ACC112 (cell line): ENCODE results near the gene CASP8.
"Not testable (repeated sequence)": the region's sequence is repeated elsewhere in the genome, so short reads cannot be mapped to it uniquely, and the experiment has no call there.

Source experiments
- H2AFZ ChIP-seq: fragments of 200-600 bp; sonication (generic); one replicate; pipeline ENCODE4 v1.6.0; 2017; ENCODE audit warnings: antibody characterized with exemption, low read length; ENCODE audit not compliant: unreplicated experiment
- H3K27ac ChIP-seq: fragments of 200-600 bp; sonication (generic); 2 replicates; pipeline ENCODE4 v1.5.1; 2014; ENCODE audit warnings: low read depth, mild to moderate bottlenecking, antibody characterized with exemption, low read length, moderate library complexity
- H3K27me3 ChIP-seq: fragments of 200-600 bp; sonication (generic); 2 replicates; pipeline ENCODE4 v1.6.1; 2014; ENCODE audit warnings: mild to moderate bottlenecking, antibody characterized with exemption, low read length, moderate library complexity, mixed read lengths; ENCODE audit not compliant: insufficient read depth
- H3K36me3 ChIP-seq: fragments of 200-600 bp; sonication (generic); 2 replicates; pipeline ENCODE4 v1.6.1; 2016; ENCODE audit warnings: mild to moderate bottlenecking, antibody characterized with exemption, low read length, moderate library complexity, mixed read lengths; ENCODE audit not compliant: insufficient read depth
- H3K4me1 ChIP-seq: fragments of 200-600 bp; sonication (generic); one replicate; pipeline ENCODE4 v1.6.1; 2016; ENCODE audit warnings: low read length, mixed read lengths; ENCODE audit not compliant: insufficient read depth, unreplicated experiment, control insufficient read depth
- H3K4me3 ChIP-seq: fragments of 200-600 bp; sonication (generic); 2 replicates; pipeline ENCODE4 v1.5.1; 2014; ENCODE audit warnings: mild to moderate bottlenecking, low read depth, low read length
- H3K79me2 ChIP-seq: fragments of 200-600 bp; sonication (generic); one replicate; pipeline ENCODE4 v1.6.0; 2016; ENCODE audit warnings: low read length; ENCODE audit not compliant: control insufficient read depth, unreplicated experiment, insufficient read depth

Gene CASP8

DNA sequence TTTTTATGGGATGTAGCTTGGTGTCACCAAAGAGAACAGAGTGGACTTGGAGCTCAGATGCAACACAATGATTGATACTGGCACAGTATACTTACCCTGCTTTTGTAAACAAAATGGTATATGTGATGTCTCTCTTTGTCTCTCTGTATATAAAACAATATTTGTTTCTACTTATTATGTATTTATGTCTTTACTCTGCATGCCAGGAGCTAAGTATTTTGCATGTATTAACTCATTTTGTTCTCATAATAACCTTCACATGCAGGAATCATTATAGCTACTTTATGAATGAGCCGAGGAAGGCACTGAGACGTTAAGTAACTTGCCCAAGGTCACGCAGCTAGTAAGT lies 27.9 kb upstream of the CASP8 start:
- H3K4me1 ChIP-seq = peaks cover 30% of the 10 kb centered on the region
- no peaks in the 10 kb centered on the region for H3K27me3 ChIP-seq
- no peak overlapping the region for H3K27ac ChIP-seq
- no peaks in the 10 kb centered on the region for H3K79me2 ChIP-seq
- H2AFZ ChIP-seq = no peak overlapping the region
- H3K4me3 ChIP-seq = no peak overlapping the region
- H3K36me3 ChIP-seq = no peaks in the 10 kb centered on the region

DNA sequence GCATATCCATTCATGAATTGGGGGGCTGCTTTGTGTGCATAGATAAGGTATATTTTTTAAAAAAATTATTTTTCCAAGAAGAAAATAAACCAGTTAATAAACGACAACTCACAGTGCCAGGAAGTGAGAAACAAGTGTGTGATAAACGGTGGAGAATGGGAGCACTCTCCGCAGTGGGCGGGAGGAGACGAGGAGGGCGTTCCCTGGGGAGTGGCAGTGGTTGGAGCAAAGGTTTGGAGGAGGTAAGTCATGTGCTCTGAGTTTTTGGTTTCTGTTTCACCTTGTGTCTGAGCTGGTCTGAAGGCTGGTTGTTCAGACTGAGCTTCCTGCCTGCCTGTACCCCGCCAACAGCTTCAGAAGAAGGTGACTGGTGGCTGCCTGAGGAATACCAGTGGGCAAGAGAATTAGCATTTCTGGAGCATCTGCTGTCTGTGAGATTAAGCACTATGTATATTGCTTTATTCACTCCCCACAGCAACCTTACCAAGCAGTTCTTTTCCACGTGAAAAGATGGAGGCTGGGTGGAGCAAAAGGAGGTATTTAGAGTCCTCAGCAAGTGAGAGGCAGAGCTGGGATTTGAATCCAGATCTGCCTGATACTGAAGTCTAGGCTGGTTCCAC lies 27.0 kb upstream of the CASP8 start:
- Histone ChIP-seq H3K27ac (no peak overlapping the region), H3K36me3 (no peaks in the 10 kb centered on the region), H3K79me2 (no peaks in the 10 kb centered on the region), H3K4me1 (peaks cover 30% of the 10 kb centered on the region), H3K4me3 (peak overlapping the region; percentile 44), H3K27me3 (no peaks in the 10 kb centered on the region), H2AFZ (peak overlapping the region; percentile 34)

DNA sequence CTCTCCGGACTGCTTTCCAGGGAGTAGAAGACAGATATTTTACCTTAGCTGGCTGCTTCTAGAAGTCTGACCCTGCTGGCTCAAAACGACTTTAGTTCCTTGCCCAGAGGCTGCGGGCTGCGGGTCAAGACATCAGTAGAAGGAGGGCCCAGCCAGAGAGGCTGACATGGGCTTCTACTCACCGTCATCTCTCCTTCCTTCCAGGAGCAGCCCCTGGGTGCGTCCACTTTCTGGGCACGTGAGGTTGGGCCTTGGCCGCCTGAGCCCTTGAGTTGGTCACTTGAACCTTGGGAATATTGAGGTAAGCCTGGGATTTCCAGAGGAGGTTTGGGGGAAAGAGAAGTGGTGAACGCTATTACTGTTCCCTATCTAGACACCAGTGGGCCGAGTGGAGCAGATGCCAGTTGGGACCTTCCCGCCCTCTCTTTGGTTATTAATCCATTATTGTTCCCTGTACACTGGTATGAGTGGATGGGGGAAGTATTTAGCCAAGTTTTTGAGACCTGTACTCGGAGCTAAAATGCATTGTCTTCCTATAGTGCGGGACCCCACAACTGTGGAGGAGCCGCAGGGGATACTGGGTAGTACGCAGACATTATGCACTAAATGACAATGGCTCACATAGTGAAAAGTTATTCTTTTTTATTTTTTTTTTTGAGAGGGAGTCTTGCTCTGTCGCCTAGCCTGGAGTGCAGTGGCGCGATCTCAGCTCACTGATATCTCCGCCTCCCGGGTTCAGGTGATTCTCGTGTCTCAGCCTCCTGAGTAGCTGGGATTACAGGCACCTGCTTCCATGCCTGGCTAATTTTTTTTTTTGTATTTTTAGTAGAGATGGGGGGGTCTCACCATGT lies 26.3 kb upstream of the CASP8 start:
- Histone ChIP-seq H3K4me3 (peak overlapping the region; percentile 44), H3K27me3 (no peaks in the 10 kb centered on the region), H3K4me1 (peaks cover 24% of the 10 kb centered on the region), H2AFZ (peak overlapping the region; percentile 34), H3K79me2 (no peaks in the 10 kb centered on the region), H3K36me3 (no peaks in the 10 kb centered on the region), H3K27ac (no peak overlapping the region)

DNA sequence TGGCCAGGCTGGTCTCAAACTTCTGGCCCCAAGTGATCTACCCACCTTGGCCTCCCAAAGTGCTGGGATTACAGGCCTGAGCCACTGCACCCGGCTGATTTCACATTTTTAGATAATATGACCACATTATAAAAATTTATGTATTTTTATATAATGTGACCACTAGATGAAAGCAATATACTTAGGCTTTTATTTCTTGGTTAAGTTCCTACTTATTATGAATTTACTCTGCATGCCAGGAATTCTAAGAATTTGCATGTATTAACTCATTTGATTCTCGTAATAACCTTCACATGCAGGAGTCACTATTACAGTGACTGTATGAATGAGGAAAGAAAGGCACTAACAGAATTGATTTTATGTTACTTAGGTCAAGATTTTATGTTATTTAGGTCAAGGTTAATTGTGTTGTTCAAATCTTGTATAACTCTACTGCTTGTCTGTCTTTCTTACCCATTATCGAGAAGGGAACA lies 25.6 kb upstream of the CASP8 start:
- no peaks in the 10 kb centered on the region for H3K36me3 ChIP-seq
- peak overlapping the region; percentile 7; the same call in 1 of the 2 replicates for H3K4me3 ChIP-seq
- H3K27ac ChIP-seq = no peak overlapping the region
- H3K79me2 ChIP-seq = no peaks in the 10 kb centered on the region
- peaks cover 27% of the 10 kb centered on the region for H3K4me1 ChIP-seq
- H2AFZ ChIP-seq = peak overlapping the region; percentile 10
- H3K27me3 ChIP-seq = no peaks in the 10 kb centered on the region

DNA sequence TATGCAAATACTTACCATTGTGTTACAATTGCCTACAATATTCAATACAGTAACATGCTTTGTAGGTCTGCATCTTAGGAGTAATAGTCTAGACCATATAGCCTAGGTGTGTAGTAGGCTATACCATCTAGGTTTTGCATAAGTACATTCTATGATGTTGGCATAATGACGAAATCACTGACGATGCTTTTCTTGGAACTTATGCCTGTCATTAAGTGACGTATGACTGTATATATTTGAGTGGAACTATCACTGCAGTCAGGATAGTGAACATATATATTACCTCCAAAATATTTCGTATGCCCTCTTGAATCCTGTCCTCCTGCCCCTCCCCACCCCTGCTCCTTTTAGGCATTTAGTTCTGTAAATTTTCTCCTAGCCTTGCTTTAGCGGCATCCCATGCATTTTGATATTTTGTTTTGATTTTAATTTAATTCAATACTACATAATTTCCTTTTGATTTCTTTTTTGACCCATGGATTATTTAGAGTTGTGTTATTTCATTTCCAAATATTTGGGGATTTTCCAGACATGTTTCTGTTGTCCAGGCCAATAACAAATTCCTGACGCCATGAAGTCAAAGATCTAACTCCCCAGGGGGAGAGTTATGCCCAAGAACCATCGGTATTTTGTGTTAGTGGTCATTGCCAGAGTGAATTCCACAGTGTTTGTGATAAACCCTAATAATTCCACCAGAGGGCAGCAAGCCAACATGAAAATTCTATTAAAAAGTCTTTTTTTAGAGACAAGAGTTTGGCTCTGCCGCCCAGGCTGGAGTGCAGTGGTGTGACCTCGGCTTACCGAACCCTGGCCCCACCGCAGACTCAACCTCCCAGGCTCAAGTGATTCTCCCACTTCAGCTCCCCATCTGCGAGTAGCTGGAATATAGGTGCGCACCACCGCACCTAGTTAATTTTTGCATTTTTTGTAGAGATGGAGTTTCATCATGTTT lies 24.2 kb upstream of the CASP8 start:
- Histone ChIP-seq H3K36me3 (no peaks in the 10 kb centered on the region), H3K79me2 (no peaks in the 10 kb centered on the region), H3K4me1 (peaks cover 32% of the 10 kb centered on the region), H3K27ac (peak overlapping the region; percentile 22), H3K4me3 (peak overlapping the region; percentile 64), H3K27me3 (no peaks in the 10 kb centered on the region), H2AFZ (peak overlapping the region; percentile 77)

DNA sequence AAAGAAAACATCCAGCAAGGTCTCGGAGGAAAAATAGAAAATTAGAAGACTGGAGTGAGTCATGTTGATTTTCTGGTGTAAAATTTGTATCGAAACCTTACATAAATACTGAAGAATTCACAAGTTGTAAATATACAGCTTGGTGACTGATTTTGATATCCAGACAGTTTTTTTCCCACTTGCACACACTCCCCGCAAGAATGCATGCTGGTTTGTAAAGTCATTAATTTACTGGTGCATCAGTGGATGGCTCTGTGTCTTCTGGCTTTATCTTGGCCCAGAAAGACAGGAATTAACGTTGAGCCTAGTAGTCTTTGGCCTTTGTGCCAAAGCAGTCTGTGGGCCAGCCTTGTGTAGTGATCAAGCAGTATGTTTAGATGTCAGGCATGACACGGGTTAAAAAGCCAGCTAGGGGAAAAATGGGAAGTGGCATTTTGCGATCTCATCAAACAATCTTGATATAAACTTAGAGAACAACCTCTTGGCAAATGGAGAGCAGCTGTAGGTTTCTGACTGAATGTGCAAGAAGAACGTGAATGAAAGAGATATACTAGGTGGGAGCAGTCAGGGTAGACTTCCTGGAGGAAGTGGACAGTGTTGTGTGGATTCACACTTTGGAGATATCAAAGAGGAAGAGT lies 22.7 kb upstream of the CASP8 start:
- no peak overlapping the region for H3K27ac ChIP-seq
- H2AFZ ChIP-seq = no peak overlapping the region
- H3K79me2 ChIP-seq = no peaks in the 10 kb centered on the region
- H3K4me1 ChIP-seq = peaks cover 28% of the 10 kb centered on the region
- no peak overlapping the region for H3K4me3 ChIP-seq
- no peaks in the 10 kb centered on the region for H3K36me3 ChIP-seq
- H3K27me3 ChIP-seq = no peaks in the 10 kb centered on the region

DNA sequence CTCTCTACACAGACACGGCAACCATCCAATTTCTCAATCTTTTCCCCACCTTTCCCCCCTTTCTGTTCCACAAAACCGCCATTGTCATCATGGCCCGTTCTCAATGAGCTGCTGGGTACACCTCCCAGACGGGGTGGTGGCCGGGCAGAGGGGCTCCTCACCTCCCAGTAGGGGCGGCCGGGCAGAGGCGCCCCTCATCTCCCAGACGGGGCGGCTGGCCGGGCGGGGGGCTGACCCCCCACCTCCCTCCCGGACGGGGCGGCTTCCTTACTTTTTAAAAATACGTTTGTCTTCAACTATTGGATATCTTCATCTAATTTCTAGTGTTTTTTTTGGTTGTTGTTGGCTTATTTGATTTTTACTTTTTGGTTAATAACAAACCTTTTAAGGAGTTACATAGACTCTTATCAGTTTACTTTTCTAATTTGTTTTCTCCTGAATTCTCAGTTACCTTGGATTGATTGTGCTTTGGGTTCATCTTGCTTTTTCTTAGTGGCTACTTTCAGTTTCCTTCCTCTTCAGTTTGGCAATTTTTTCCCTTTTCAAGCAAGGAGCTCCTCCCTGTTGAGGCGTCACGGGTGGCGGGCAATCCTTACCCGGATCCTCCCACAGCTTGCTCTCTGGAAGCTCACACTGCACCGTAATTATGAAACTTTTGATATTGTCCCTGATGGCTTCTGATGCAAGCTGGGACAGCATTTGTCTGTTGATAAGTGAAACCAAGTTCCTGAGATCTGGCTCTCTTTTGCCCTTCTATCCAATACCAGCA lies 21.0 kb upstream of the CASP8 start:
- H3K27me3 ChIP-seq, H3K79me2 ChIP-seq, H3K36me3 ChIP-seq: not testable (repeated sequence)
- H2AFZ ChIP-seq = peak overlapping the region; percentile 48
- peak overlapping the region; percentile 9; the same call in 1 of the 2 replicates for H3K4me3 ChIP-seq
- peaks cover 25% of the 10 kb centered on the region for H3K4me1 ChIP-seq
- H3K27ac ChIP-seq = peak overlapping the region; percentile 57; the same call in 1 of the 2 replicates

DNA sequence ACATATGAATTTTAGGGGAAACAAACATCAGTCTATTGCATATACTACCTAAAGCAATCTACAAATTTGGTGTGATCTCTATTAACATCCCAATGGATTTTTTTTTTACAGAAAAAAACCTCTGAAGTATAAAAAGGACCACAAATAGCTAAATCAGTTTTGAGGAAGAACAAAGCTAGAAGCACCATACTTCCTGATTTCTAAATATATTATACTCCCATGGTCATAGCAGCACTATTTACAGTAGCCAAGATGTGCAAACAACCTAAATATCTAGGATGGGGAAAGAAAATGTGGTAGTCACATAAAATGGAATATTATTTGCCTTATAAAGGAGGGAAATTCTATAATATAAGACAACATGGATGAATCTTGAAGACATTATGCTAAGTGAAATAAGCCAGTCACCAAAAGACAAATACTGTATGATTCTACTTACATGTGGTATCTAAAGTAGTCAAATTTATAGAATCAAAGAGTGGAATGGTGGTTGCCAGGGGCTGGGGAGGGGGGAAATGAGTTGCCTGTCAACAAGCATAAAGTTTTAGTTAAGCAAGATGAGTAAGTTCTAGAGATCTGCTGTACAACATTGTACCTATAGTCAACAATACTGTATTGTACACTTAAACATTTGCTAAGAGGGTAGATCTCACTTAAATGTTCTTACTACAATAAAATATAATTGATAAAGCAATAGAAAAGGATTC lies 17.6 kb upstream of the CASP8 start:
- H3K36me3 ChIP-seq = no peaks in the 10 kb centered on the region
- H3K27me3 ChIP-seq = no peaks in the 10 kb centered on the region
- H2AFZ ChIP-seq = no peak overlapping the region
- peaks cover 8% of the 10 kb centered on the region for H3K4me1 ChIP-seq
- no peak overlapping the region for H3K27ac ChIP-seq
- no peaks in the 10 kb centered on the region for H3K79me2 ChIP-seq
- H3K4me3 ChIP-seq = no peak overlapping the region

DNA sequence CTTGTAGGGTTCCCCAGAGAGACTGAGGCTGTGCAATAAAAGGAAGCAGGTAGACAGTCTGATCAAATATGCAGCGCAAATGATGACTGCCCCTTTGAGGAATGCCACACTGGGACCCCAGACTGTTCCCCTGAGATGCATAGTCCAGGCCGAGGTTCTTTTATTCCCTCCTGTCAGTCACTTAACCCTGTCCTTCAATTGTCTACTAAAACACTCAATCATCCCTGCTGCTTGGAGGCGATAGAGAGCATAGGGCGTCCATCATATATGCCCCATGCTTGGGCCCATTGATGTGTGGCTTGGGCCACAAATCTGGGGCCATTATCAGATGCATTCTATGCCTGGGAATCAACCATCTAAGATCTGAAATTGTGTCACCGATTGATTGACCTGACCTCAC lies 15.5 kb upstream of the CASP8 start:
- Histone ChIP-seq H3K4me3 (no peak overlapping the region), H3K27me3 (no peaks in the 10 kb centered on the region), H3K79me2 (no peaks in the 10 kb centered on the region), H3K27ac (no peak overlapping the region), H2AFZ (no peak overlapping the region), H3K4me1 (peaks cover 3% of the 10 kb centered on the region), H3K36me3 (no peaks in the 10 kb centered on the region)
